Mesenchymal stem cell (in vitro differentiated cells and primary cell): ENCODE data around the gene PNMA6E.

ENCODE experiments used
- DNase-seq: peaks from one replicate; pipeline ENCODE4 v3.0.0-alpha.2; 2013
- H2AFZ ChIP-seq: one replicate; pipeline ENCODE4 v1.6.1; 2013; ENCODE audit warnings: low read depth, mild to moderate bottlenecking, control low read depth, inconsistent platforms, low read length, moderate library complexity
- H2AK5ac ChIP-seq: 2 replicates; pipeline ENCODE4 v1.6.1; 2013; ENCODE audit warnings: low read length, moderate library complexity, mild to moderate bottlenecking, inconsistent platforms; ENCODE audit not compliant: severe bottlenecking
- H2BK120ac ChIP-seq: one replicate; pipeline ENCODE4 v1.6.1; 2013; ENCODE audit warnings: low read depth, mild to moderate bottlenecking, inconsistent platforms, low read length, moderate library complexity
- H2BK12ac ChIP-seq, 2 experiments: one replicate each; pipeline ENCODE4 v1.6.1; 2013; ENCODE audit warnings: inconsistent platforms in 2 of 2, low read length in 2 of 2, mild to moderate bottlenecking in 2 of 2, moderate library complexity in 2 of 2, control low read depth in 1 of 2
- H2BK15ac ChIP-seq: one replicate; pipeline ENCODE4 v1.6.1; 2013; ENCODE audit warnings: mild to moderate bottlenecking, low read depth, inconsistent platforms; ENCODE audit not compliant: poor library complexity, severe bottlenecking
- H2BK5ac ChIP-seq: 2 replicates; pipeline ENCODE4 v1.6.1; 2013; ENCODE audit warnings: low read depth, mild to moderate bottlenecking, low read length, control low read depth, inconsistent platforms; ENCODE audit not compliant: poor library complexity, severe bottlenecking
- H3K14ac ChIP-seq, 2 experiments: one replicate each; pipeline ENCODE4 v1.6.1; 2013; ENCODE audit warnings: inconsistent platforms in 2 of 2, low read length in 2 of 2, control low read depth in 1 of 2, mild to moderate bottlenecking in 1 of 2, moderate library complexity in 1 of 2
- H3K18ac ChIP-seq, 2 experiments: one replicate each; pipeline ENCODE4 v1.6.1; 2013; ENCODE audit warnings: inconsistent platforms in 2 of 2, low read length in 2 of 2, control low read depth in 1 of 2, low read depth in 1 of 2, mild to moderate bottlenecking in 1 of 2
- H3K23ac ChIP-seq, 2 experiments: one replicate each; pipeline ENCODE4 v1.6.1; 2013; ENCODE audit warnings: inconsistent platforms in 2 of 2, low read length in 2 of 2, mild to moderate bottlenecking in 2 of 2, moderate library complexity in 2 of 2, control low read depth in 1 of 2
- H3K27ac ChIP-seq: 2 replicates; pipeline ENCODE4 v1.5.1; 2013; ENCODE audit warnings: mild to moderate bottlenecking, moderate library complexity, low read length, control low read depth, inconsistent platforms; ENCODE audit not compliant: poor library complexity, severe bottlenecking
- H3K27me3 ChIP-seq, 2 experiments: 2 replicates each; pipeline versions ENCODE4 v1.6.1 to v1.7.0; 2013; ENCODE audit warnings: low read length in 2 of 2, mild to moderate bottlenecking in 2 of 2, moderate library complexity in 2 of 2, control low read depth in 1 of 2, inconsistent platforms in 1 of 2; ENCODE audit not compliant: control insufficient read depth in 1 of 2, insufficient read depth in 1 of 2
- H3K36me3 ChIP-seq, 2 experiments: 2 replicates each; pipeline versions ENCODE4 v1.6.1 to v1.7.0; 2013; ENCODE audit warnings: low read length in 2 of 2, control low read depth in 1 of 2, inconsistent platforms in 1 of 2, low read depth in 1 of 2, mild to moderate bottlenecking in 1 of 2; ENCODE audit not compliant: insufficient read depth in 2 of 2, control insufficient read depth in 1 of 2
- H3K4ac ChIP-seq, 2 experiments: one replicate each; pipeline ENCODE4 v1.6.1; 2013; ENCODE audit warnings: inconsistent platforms in 2 of 2, low read length in 2 of 2, mild to moderate bottlenecking in 2 of 2, moderate library complexity in 2 of 2, control low read depth in 1 of 2, low read depth in 1 of 2
- H3K4me1 ChIP-seq: 2 replicates; pipeline ENCODE4 v1.6.1; 2013; ENCODE audit warnings: low read depth, low read length, control low read depth; ENCODE audit not compliant: control insufficient read depth, insufficient read depth
- H3K4me2 ChIP-seq: 2 replicates; pipeline ENCODE4 v1.6.1; 2013; ENCODE audit warnings: low read length, mild to moderate bottlenecking, inconsistent platforms; ENCODE audit not compliant: poor library complexity, severe bottlenecking
- H3K4me3 ChIP-seq, 2 experiments: 2 replicates each; pipeline versions ENCODE4 v1.5.1 to v1.7.0; 2013; ENCODE audit warnings: low read length in 2 of 2, mild to moderate bottlenecking in 2 of 2, control low read depth in 1 of 2, low read depth in 1 of 2; ENCODE audit not compliant: insufficient read depth in 1 of 2
- H3K79me1 ChIP-seq: replicated peaks from 2 replicates; pipeline ENCODE4 v1.6.1; 2013; ENCODE audit warnings: mild to moderate bottlenecking, control low read depth, low read length, inconsistent platforms; ENCODE audit not compliant: poor library complexity, severe bottlenecking
- H3K9ac ChIP-seq: 2 replicates; pipeline ENCODE4 v1.7.0; 2013; ENCODE audit warnings: mild to moderate bottlenecking, low read length, moderate library complexity
- H3K9me3 ChIP-seq: 2 replicates; pipeline ENCODE4 v1.7.0; 2013; ENCODE audit warnings: mild to moderate bottlenecking, low read length; ENCODE audit not compliant: control insufficient read depth
- H4K8ac ChIP-seq: one replicate; pipeline ENCODE4 v1.6.1; 2013; ENCODE audit warnings: inconsistent platforms, mild to moderate bottlenecking, low read length, moderate library complexity
- H4K91ac ChIP-seq: one replicate; pipeline ENCODE4 v1.6.1; 2013; ENCODE audit warnings: mild to moderate bottlenecking, low read length, inconsistent platforms
- WGBS: methylation state at CpG from one replicate; pipeline ENCODE4 v1.1.7; 2013; ENCODE audit warnings: mixed read lengths; 5-methylcytosine and 5-hydroxymethylcytosine counted together

PNMA6E gene

GRCh38 chrX:153379971-153380581 lies 21.1 kb downstream of the PNMA6E start:
- Histone ChIP-seq H2AK5ac (no peak overlapping the region), H4K91ac (no peak overlapping the region), H3K18ac (no peak overlapping the region), H2BK5ac (no peak overlapping the region), H2BK12ac (no peak overlapping the region), H2BK120ac (no peak overlapping the region), H3K79me1 (no peaks in the 10 kb centered on the region), H3K4me1 (peaks cover 4% of the 10 kb centered on the region), H3K4me2 (no peak overlapping the region), H3K23ac (no peak overlapping the region), H3K36me3 (no peaks in the 10 kb centered on the region), H3K14ac (no peak overlapping the region), H3K9me3 (no peaks in the 10 kb centered on the region), H4K8ac (no peak overlapping the region), H2BK15ac (no peak overlapping the region), H2AFZ (no peak overlapping the region), H3K9ac (no peak overlapping the region), H3K27ac (no peak overlapping the region), H3K4me3 (no peak overlapping the region), H3K4ac (no peak overlapping the region), H3K27me3 (peaks cover 0 to 3% of the 10 kb centered on the region in 2 experiments)
- 77% methylated on average over 12 of the region's 13 CpGs for WGBS
- peak; percentile 35 for DNase-seq

GRCh38 chrX:153379508-153379907 lies 21.6 kb downstream of the PNMA6E start:
- no peak overlapping the region for H3K14ac ChIP-seq
- no peak overlapping the region for H3K4me2 ChIP-seq
- no peak overlapping the region for H2BK120ac ChIP-seq
- H3K9ac ChIP-seq, result no peak overlapping the region
- no peak overlapping the region for H3K4ac ChIP-seq
- no peak overlapping the region for H2BK15ac ChIP-seq
- H4K8ac ChIP-seq, result no peak overlapping the region
- no peaks in the 10 kb centered on the region for H3K79me1 ChIP-seq
- H4K91ac ChIP-seq, result no peak overlapping the region
- no peak overlapping the region for H3K27ac ChIP-seq
- no peak overlapping the region for H2BK12ac ChIP-seq
- H3K18ac ChIP-seq, result no peak overlapping the region
- H3K4me3 ChIP-seq, result no peak overlapping the region
- H3K27me3 ChIP-seq, result peaks cover 0 to 3% of the 10 kb centered on the region in 2 experiments
- H3K4me1 ChIP-seq, result peaks cover 4% of the 10 kb centered on the region
- no peaks in the 10 kb centered on the region for H3K36me3 ChIP-seq
- DNase-seq, result no peak
- H2BK5ac ChIP-seq, result no peak overlapping the region
- 84% methylated on average over 9 of the region's 9 CpGs for WGBS
- no peak overlapping the region for H3K23ac ChIP-seq
- H2AK5ac ChIP-seq, result no peak overlapping the region
- no peaks in the 10 kb centered on the region for H3K9me3 ChIP-seq
- no peak overlapping the region for H2AFZ ChIP-seq

- no peak overlapping the region for H2AFZ ChIP-seq
- H3K4ac ChIP-seq, result no peak overlapping the region
- H2BK120ac ChIP-seq, result no peak overlapping the region
- H3K4me2 ChIP-seq, result no peak overlapping the region
- H3K79me1 ChIP-seq, result no peaks in the 10 kb centered on the region
- no peaks in the 10 kb centered on the region for H3K36me3 ChIP-seq
- H3K14ac ChIP-seq, result no peak overlapping the region
- H2BK15ac ChIP-seq, result no peak overlapping the region
- WGBS, result 75% methylated on average over 4 of the region's 4 CpGs
- no peak for DNase-seq
- no peaks in the 10 kb centered on the region for H3K9me3 ChIP-seq
- no peak overlapping the region for H3K18ac ChIP-seq
- no peak overlapping the region for H2BK5ac ChIP-seq
- no peak overlapping the region for H3K27ac ChIP-seq
- H3K27me3 ChIP-seq, result peaks cover 0 to 3% of the 10 kb centered on the region in 2 experiments
- H4K8ac ChIP-seq, result no peak overlapping the region
- H3K9ac ChIP-seq, result no peak overlapping the region
- no peak overlapping the region for H3K4me3 ChIP-seq
- peaks cover 4% of the 10 kb centered on the region for H3K4me1 ChIP-seq
- no peak overlapping the region for H4K91ac ChIP-seq
- H2BK12ac ChIP-seq, result no peak overlapping the region
- H2AK5ac ChIP-seq, result no peak overlapping the region
- no peak overlapping the region for H3K23ac ChIP-seq
These were observed 22.5 kb downstream of the PNMA6E start for GRCh38 chrX:153378607-153379006.

- H3K14ac ChIP-seq, result no peak overlapping the region
- H2BK15ac ChIP-seq, result no peak overlapping the region
- no peaks in the 10 kb centered on the region for H3K79me1 ChIP-seq
- no CpG with 5 or more reads among the region's 3 CpGs for WGBS
- no peak overlapping the region for H2AFZ ChIP-seq
- no peak overlapping the region for H4K8ac ChIP-seq
- H3K18ac ChIP-seq, result no peak overlapping the region
- no peak overlapping the region for H4K91ac ChIP-seq
- H3K9me3 ChIP-seq, result no peaks in the 10 kb centered on the region
- no peak overlapping the region for H3K23ac ChIP-seq
- no peak overlapping the region for H3K9ac ChIP-seq
- no peaks in the 10 kb centered on the region for H3K36me3 ChIP-seq
- no peak overlapping the region for H2BK120ac ChIP-seq
- H3K4ac ChIP-seq, result no peak overlapping the region
- no peak for DNase-seq
- H3K4me2 ChIP-seq, result no peak overlapping the region
- H2AK5ac ChIP-seq, result no peak overlapping the region
- H3K4me3 ChIP-seq, result no peak overlapping the region
- peaks cover 0 to 7% of the 10 kb centered on the region in 2 experiments for H3K27me3 ChIP-seq
- H3K4me1 ChIP-seq, result peaks cover 4% of the 10 kb centered on the region
- H2BK12ac ChIP-seq, result no peak overlapping the region
- H2BK5ac ChIP-seq, result no peak overlapping the region
- H3K27ac ChIP-seq, result no peak overlapping the region
These were observed 23.4 kb downstream of the PNMA6E start for GRCh38 chrX:153377727-153378126.
